Fibroblast of mammary gland (primary cell): ENCODE results near the gene ZDHHC11B.
"Not testable (repeated sequence)": the region's sequence is repeated elsewhere in the genome, so short reads cannot be mapped to it uniquely, and the experiment has no call there.

ENCODE experiments used
- DNase-seq: peaks from one replicate; pipeline ENCODE4 v3.0.0-alpha.2; 2010; ENCODE audit warnings: low read depth
- H3K4me3 ChIP-seq: 2 replicates; pipeline ENCODE4 v1.5.1; 2011; ENCODE audit warnings: low read depth, mild to moderate bottlenecking, low read length, moderate library complexity; ENCODE audit not compliant: control insufficient read depth
- TF ChIP-seq, protein P1 (sequence below): conservative IDR thresholded peaks from 2 replicates; pipeline ENCODE4 v1.5.1; 2011; ENCODE audit warnings: low read depth, low read length, inconsistent platforms; ENCODE audit not compliant: control insufficient read depth, insufficient read depth

ZDHHC11B gene, protein sequence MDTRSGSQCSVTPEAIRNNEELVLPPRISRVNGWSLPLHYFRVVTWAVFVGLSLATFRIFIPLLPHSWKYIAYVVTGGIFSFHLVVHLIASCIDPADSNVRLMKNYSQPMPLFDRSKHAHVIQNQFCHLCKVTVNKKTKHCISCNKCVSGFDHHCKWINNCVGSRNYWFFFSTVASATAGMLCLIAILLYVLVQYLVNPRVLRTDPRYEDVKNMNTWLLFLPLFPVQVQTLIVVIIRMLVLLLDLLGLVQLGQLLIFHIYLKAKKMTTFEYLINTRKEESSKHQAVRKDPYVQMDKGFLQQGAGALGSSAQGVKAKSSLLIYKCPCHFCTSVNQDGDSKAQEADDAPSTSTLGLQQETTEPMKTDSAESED

DNA sequence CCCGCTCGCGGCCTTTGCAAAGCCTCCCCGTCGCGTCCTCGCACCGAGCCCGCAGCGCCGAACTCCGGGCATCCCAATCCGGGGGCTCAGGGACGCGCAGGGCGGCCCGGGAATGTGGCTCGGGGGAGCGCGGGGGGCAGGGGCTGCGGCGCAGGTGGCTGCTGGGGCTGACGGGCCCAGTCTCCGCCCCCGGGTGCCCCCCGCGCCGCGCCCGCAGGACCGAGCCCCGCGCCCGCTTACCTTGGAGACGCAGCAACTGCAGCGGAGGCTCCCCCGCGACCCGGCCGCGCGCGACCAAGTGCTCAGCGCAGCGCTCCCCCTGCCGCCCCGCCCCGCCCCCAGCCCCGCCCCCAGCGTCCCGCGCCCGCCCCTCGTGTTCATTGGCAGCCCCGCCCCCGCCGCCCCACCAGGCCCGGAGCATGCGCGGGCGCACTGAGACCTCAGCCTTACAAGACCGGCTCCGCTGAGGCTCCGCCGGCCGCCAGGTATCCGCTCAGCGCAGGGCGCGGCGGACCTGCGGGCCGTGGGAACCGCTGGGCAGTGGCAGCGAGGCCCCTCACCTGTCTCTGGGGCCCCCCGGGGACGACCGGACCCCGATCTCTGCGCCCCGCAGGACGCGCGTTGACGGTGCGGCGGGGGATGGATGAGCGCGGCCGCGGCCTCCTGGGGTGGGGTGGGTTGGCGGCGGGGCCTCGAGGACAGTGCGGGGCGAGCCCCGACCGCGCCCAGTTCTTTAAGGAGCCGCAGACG, at the start of gene ZDHHC11B:
Gene ZDHHC11B (minus strand): TSS at position 302 of the 750 bp plus-strand sequence. CDS start 17,810 bp downstream, outside the sequence.
- not testable (repeated sequence) for H3K4me3 ChIP-seq
- peak; percentile 39 for DNase-seq

DNA sequence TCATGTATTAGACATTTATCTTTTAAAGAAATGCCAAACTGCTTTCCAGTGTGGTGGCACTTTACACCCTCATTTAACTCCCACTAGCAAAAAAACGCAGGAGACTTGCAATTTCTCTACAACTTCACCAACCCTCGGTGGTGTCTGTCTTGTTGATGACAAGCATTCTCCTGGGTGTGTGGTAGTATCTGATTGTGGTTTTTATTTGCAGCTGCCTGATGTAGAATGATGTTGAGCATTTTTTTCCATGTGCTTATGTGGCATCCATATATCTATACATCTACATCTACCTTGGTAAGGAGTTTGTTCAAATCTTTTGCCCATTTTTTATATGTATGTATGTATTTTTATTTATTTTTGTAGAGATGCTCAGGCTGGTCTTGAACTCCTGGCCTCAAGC, 49.5 kb upstream of the ZDHHC11B start:
- not testable (repeated sequence) for DNase-seq, H3K4me3 ChIP-seq

- DNase-seq, H3K4me3 ChIP-seq: not testable (repeated sequence)
Measured at GRCh38 chr5:828194-828593, 43.7 kb upstream of the ZDHHC11B start.

GRCh38 chr5:825544-825943, 41.0 kb upstream of the ZDHHC11B start:
- not testable (repeated sequence) for DNase-seq

DNA sequence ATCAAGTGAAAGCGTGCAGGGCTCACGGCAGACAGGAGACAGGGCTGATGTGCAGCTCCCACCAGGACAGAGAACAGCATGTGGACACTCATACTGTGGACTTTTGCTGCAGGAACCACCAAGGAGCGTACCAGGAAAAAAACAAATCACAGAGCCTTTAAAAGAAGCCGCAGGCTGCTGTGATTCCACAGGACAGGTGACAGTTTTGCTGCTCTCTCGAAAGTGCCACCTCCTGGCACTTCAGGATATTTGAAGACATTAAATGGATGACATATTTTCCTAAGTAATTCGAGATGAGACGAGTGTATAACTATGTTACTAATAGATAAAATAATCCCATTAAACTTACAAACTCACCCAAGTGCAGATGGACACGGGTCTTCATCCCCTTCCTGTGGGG, 37.0 kb upstream of the ZDHHC11B start:
- TF ChIP-seq, protein P1, sequence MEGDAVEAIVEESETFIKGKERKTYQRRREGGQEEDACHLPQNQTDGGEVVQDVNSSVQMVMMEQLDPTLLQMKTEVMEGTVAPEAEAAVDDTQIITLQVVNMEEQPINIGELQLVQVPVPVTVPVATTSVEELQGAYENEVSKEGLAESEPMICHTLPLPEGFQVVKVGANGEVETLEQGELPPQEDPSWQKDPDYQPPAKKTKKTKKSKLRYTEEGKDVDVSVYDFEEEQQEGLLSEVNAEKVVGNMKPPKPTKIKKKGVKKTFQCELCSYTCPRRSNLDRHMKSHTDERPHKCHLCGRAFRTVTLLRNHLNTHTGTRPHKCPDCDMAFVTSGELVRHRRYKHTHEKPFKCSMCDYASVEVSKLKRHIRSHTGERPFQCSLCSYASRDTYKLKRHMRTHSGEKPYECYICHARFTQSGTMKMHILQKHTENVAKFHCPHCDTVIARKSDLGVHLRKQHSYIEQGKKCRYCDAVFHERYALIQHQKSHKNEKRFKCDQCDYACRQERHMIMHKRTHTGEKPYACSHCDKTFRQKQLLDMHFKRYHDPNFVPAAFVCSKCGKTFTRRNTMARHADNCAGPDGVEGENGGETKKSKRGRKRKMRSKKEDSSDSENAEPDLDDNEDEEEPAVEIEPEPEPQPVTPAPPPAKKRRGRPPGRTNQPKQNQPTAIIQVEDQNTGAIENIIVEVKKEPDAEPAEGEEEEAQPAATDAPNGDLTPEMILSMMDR, result no peak
- H3K4me3 ChIP-seq, result no peak overlapping the region
- no peak for DNase-seq

More at GRCh38 chr5:825544-825943, 41.0 kb upstream of the ZDHHC11B start:
- H3K4me3 ChIP-seq, result not testable (repeated sequence)

- no peak for DNase-seq
- H3K4me3 ChIP-seq, result no peak overlapping the region
- TF ChIP-seq, protein P1, result no peak
Measured at GRCh38 chr5:820245-820644, 35.7 kb upstream of the ZDHHC11B start.

- TF ChIP-seq, protein P1, result no peak
- no peak for DNase-seq
- no peak overlapping the region for H3K4me3 ChIP-seq
Measured at GRCh38 chr5:819078-819477, 34.5 kb upstream of the ZDHHC11B start.

DNA sequence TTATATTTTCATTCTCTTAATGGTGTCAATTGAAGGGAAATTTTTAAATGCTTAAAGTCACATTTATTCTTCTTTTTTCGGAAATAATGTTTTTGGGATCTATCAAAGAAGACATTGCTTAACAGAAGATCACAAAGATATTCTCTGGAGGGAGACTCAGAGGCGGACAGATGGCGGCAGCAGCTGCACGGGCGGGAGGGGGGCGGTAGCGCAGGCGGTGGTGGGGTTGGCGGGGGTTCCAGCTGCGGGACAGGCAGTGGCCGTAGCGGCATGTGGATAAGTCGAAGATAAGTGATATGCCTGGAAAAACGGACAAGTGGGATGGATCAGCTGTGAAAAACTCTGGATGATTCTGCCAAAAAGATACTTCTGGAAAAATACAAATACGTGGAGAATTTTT, 31.6 kb upstream of the ZDHHC11B start:
- TF ChIP-seq, protein P1, result no peak
- H3K4me3 ChIP-seq, result no peak overlapping the region
- no peak for DNase-seq

- no peak for DNase-seq
- TF ChIP-seq, protein P1, result no peak
- H3K4me3 ChIP-seq, result no peak overlapping the region
Measured at GRCh38 chr5:815449-815848, 30.9 kb upstream of the ZDHHC11B start.

- not testable (repeated sequence) for H3K4me3 ChIP-seq, DNase-seq
Measured at GRCh38 chr5:813575-813974, 29.0 kb upstream of the ZDHHC11B start.

- not testable (repeated sequence) for H3K4me3 ChIP-seq, DNase-seq
Measured at GRCh38 chr5:811384-811783, 26.9 kb upstream of the ZDHHC11B start.
